HepG2 (cell line): ENCODE measurements around the gene CCL16. TPM values are rescaled to one million over a fixed set of nuclear protein-coding genes. Genes with fewer than 3 reads are reported as not detected.

Experiments
- ATAC-seq: fragments of 200-7000 bp; cut with Tn5 transposase; 3 replicates; pipeline ENCODE4 v1.9.1; 2020; ENCODE audit warnings: mild to moderate bottlenecking, moderate library complexity
- BruUV-seq: library from RNA; stranded (reverse); fragments of 400-500 nt; replicated peaks from 2 replicates; lab custom pipeline; 2021; lab: Mats Ljungman, UMichigan
- CTCF ChIA-PET: fragments of 300-600 bp; formaldehyde crosslinking; extraction: SDS; loops from one replicate; lab custom pipeline; 2021; ENCODE audit warnings: low total read pairs, inconsistent platforms, low intra/inter-chr PET ratio; lab: Yijun Ruan, JAX
- POLR2A ChIA-PET: fragments of 350-600 bp; sonication (Branson Sonifier 250); formaldehyde crosslinking; loops from one replicate; lab custom pipeline; 2020; ENCODE audit warnings: antibody characterized with exemption, inconsistent platforms; lab: Yijun Ruan, JAX
- DNase-seq: peaks from one replicate; pipeline ENCODE4 v3.0.0-alpha.2; 2015; ENCODE audit warnings: low spot score
- FAIRE-seq: peaks from 3 replicates; lab custom pipeline; 2011; peaks lifted over from hg19 to GRCh38; lab: Jason Lieb, UNC
- H2AFZ ChIP-seq: one replicate; pipeline ENCODE4 v1.6.1; 2011; ENCODE audit warnings: low read length, inconsistent platforms
- H3K27ac ChIP-seq: fragments of 300-600 bp; 3 replicates; pipeline ENCODE4 v1.8.0; 2011; ENCODE audit warnings: mixed run types, mild to moderate bottlenecking, mixed read lengths, low read length, inconsistent platforms; ENCODE audit not compliant: insufficient read depth; ENCODE audit errors: extremely low read length
- H3K27me3 ChIP-seq, 2 experiments: fragments of 200-600 bp in 1 of 2; 2 replicates in 1 of 2; 3 replicates in 1 of 2; pipeline versions ENCODE4 v1.6.0 to v1.8.0; 2011; ENCODE audit warnings: low read length in 2 of 2, mild to moderate bottlenecking in 2 of 2, moderate library complexity in 2 of 2, inconsistent platforms in 1 of 2; ENCODE audit not compliant: insufficient read depth in 2 of 2, control insufficient read depth in 1 of 2
- H3K36me3 ChIP-seq, 2 experiments: fragments of 200-600 bp in 1 of 2; replicated peaks in 1 of 2; 2 replicates in 1 of 2; 3 replicates in 1 of 2; pipeline versions ENCODE4 v1.5.1 to v1.8.0; 2011; ENCODE audit warnings: low read length in 2 of 2, inconsistent platforms in 1 of 2; ENCODE audit not compliant: insufficient read depth in 2 of 2, control insufficient read depth in 1 of 2
- H3K4me1 ChIP-seq: 2 replicates; pipeline ENCODE4 v1.5.1; 2012; ENCODE audit warnings: low read length, inconsistent platforms; ENCODE audit not compliant: insufficient read depth
- H3K4me2 ChIP-seq: 2 replicates; pipeline ENCODE4 v1.6.0; 2011; ENCODE audit warnings: low read depth, low read length, inconsistent platforms
- H3K4me3 ChIP-seq, 3 experiments: fragments of 200-600 bp in 1 of 3; sonication (generic), shearing (Covaris generic) in 1 of 3; replicated peaks in 1 of 3; 2 replicates each; pipeline ENCODE4 v1.5.1; 2011 to 2016; ENCODE audit warnings: low read length in 3 of 3, inconsistent platforms in 2 of 3, low read depth in 2 of 3, mild to moderate bottlenecking in 2 of 3, control low read depth in 1 of 3, mixed read lengths in 1 of 3; ENCODE audit not compliant: insufficient read depth in 1 of 3
- H3K79me2 ChIP-seq: one replicate; pipeline ENCODE4 v1.6.1; 2011; ENCODE audit warnings: low read length, inconsistent platforms; ENCODE audit not compliant: insufficient read depth
- H3K9ac ChIP-seq: 2 replicates; pipeline ENCODE4 v1.6.0; 2011; ENCODE audit warnings: mild to moderate bottlenecking, low read depth, low read length, inconsistent platforms; ENCODE audit not compliant: insufficient read depth
- H3K9me3 ChIP-seq: 2 replicates; pipeline ENCODE4 v1.5.1; 2012; ENCODE audit warnings: mild to moderate bottlenecking, low read length
- H4K20me1 ChIP-seq: 2 replicates; pipeline ENCODE4 v1.6.0; 2011; ENCODE audit warnings: inconsistent platforms, mild to moderate bottlenecking, low read length, moderate library complexity; ENCODE audit not compliant: insufficient read depth
- JUND ChIP-seq: sonication (generic); formaldehyde crosslinking; IDR thresholded peaks from 2 replicates; pipeline ENCODE4 v1.8.0; 2022; ENCODE audit warnings: mild to moderate bottlenecking, missing genetic modification reagents
- NFAT5 ChIP-seq: sonication (generic); formaldehyde crosslinking; IDR thresholded peaks from 2 replicates; pipeline ENCODE4 v1.4.0; 2020; ENCODE audit warnings: missing genetic modification reagents
- RBM39 ChIP-seq: fragments of 200-400 bp; formaldehyde crosslinking; IDR thresholded peaks from one replicate; pipeline ENCODE4 v1.6.1; 2018; ENCODE audit warnings: antibody characterized with exemption, mild to moderate bottlenecking, low read depth, low read length; ENCODE audit not compliant: poor library complexity, severe bottlenecking
- RFX5 ChIP-seq: IDR thresholded peaks from 2 replicates; pipeline ENCODE4 v1.6.1; 2011; ENCODE audit warnings: low read depth, low read length, improper control_type of control experiment
- RFXANK ChIP-seq: IDR thresholded peaks from 2 replicates; pipeline ENCODE4 v1.6.1; 2016
- TSC22D2 ChIP-seq: sonication (generic); formaldehyde crosslinking; IDR thresholded peaks from 2 replicates; pipeline ENCODE4 v1.5.1; 2020; ENCODE audit warnings: missing genetic modification reagents, mild to moderate bottlenecking, borderline replicate concordance
- ZBTB2 ChIP-seq: sonication (generic); formaldehyde crosslinking; IDR thresholded peaks from 2 replicates; pipeline ENCODE4 v1.8.0; 2022; ENCODE audit warnings: low read depth, missing genetic modification reagents
- ZSCAN22 ChIP-seq: sonication (generic); formaldehyde crosslinking; IDR thresholded peaks from 2 replicates; pipeline ENCODE4 v1.4.0; 2020; ENCODE audit warnings: mild to moderate bottlenecking, missing genetic modification reagents
- WGBS: methylation state at CpG from one replicate; pipeline ENCODE4 v1.1.6; 2017; ENCODE audit warnings: low lambda C conversion rate; 5-methylcytosine and 5-hydroxymethylcytosine counted together
- in situ Hi-C: cut with HindIII; loops from 2 replicates; pipeline ENCODE4 v1.10.0; 2017; ENCODE audit warnings: low pct_unique_long_range_greater_than_20kb; ENCODE audit not compliant: extremely low pct_ligation_motif_present
- intact Hi-C: fragments of 100-400 bp; cut with micrococcal nuclease; formaldehyde crosslinking; loops from one replicate; pipeline ENCODE4 v1.10.0; 2022; ENCODE audit not compliant: unreplicated experiment
- polyA plus RNA-seq, 8 experiments: library from polyadenylated mRNA; depleted of rRNA in 3 of 8; stranded (reverse) in 7 of 8; unstranded in 1 of 8; fragments of >200 nt; fragmentation: Illumina TruSeq in 4 of 8; extraction: Trizol in 4 of 8; gene quantifications; 2 replicates each; pipeline versions ENCODE4 v1.2.1 to v1.2.3, GENCODE V29; 2011 to 2016; ENCODE audit warnings: low read depth in 4 of 8, missing spikeins in 1 of 8, mixed read lengths in 1 of 8; ENCODE audit not compliant: insufficient read depth in 1 of 8
- total RNA-seq, 5 experiments: library from RNA; depleted of rRNA; stranded (reverse); fragments of >200 nt; fragmentation: Illumina TruSeq; extraction: Trizol; gene quantifications; 2 replicates each; pipeline ENCODE4 v1.2.3, GENCODE V29; 2016; ENCODE audit warnings: low read depth in 1 of 5

CCL16 gene
- total and polyA plus RNA-seq, 2 of the 13 experiments (the other 11 are each of a cell fraction or from before 2014, with no cell fraction given): 2.0 to 14.7 TPM

- Histone ChIP-seq H2AFZ (no peak overlapping the region), H3K27me3 (no peaks in the 10 kb centered on the region), H4K20me1 (no peaks in the 10 kb centered on the region), H3K4me2 (no peak overlapping the region), H3K4me1 (no peaks in the 10 kb centered on the region), H3K9ac (no peak overlapping the region), H3K4me3 (no peak overlapping the region), H3K79me2 (no peaks in the 10 kb centered on the region), H3K27ac (no peak overlapping the region), H3K9me3 (no peaks in the 10 kb centered on the region), H3K36me3 (no peaks in the 10 kb centered on the region)
- ATAC-seq (no peak), DNase-seq (no peak), FAIRE-seq (no peak)
- POLR2A ChIA-PET: no interaction called here
- BruUV-seq: no TSS peak
- 57% methylated on average over 6 of the region's 6 CpGs for WGBS
- CTCF ChIA-PET: no interaction called here
- in situ Hi-C loops (no loop called here), intact Hi-C loops (no loop called here)
- TF ChIP-seq RFXANK (CRISPR knock-in tag) (no peak), TSC22D2 (no peak), ZBTB2 (CRISPR knock-in tag) (no peak), JUND (CRISPR knock-in tag) (no peak), NFAT5 (CRISPR knock-in tag) (no peak), ZSCAN22 (CRISPR knock-in tag) (no peak), RBM39 (no peak), RFX5 (no peak)
Measured at GRCh38 chr17:36024106-36024869, 43.0 kb upstream of the CCL16 start.
